ENCODE results near the gene UST.
"Not testable (repeated sequence)": the region's sequence is repeated elsewhere in the genome, so short reads cannot be mapped to it uniquely, and the experiment has no call there.

DNA sequence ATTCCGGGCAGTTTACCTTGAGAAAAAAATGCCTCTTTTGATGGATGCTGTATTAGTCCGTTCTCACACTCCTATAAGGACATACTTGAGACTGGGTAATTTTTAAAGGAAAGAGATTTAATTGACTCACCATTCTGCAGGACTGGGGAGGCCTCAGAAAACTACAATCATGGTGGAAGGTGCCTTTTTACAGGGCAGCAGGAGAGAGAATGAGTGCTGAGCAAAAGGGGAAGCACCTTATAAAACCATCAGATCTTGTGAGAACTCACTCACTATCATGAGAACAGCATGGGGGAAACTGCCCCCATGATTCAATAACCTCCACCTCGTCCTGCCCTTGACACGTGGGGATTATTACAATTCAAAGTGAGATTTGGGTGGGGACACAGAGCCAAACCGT lies 102.6 kb downstream of the UST start:
- TF ChIP-seq EZH2phosphoT487 (IDR thresholded peaks at IDR 0.05; ENCODE audit: borderline replicate concordance); SP1 (IDR thresholded peaks at IDR 0.05; ENCODE audit: low read depth): not testable (repeated sequence)
